Heart right ventricle (tissue), 16 donors: ENCODE results near the gene LEMD1. TPM values are rescaled to one million over a fixed set of nuclear protein-coding genes. Genes with fewer than 3 reads are reported as not detected.

ENCODE experiments used
- ATAC-seq, 8 donors: fragments of 200-7000 bp; cut with Tn5 transposase; one replicate each; pipeline ENCODE4 v1.9.1; 2020; ENCODE audit warnings: mild to moderate bottlenecking in 8 of 8, moderate library complexity in 8 of 8, moderate number of reproducible peaks in 1 of 8
- DNase-seq, 2 donors: peaks; one replicate each; pipeline ENCODE4 v3.0.0-alpha.2; 2020
- H3K27ac ChIP-seq, 10 donors: fragments of 200-600 bp; sonication (generic) in 2 of 10; one replicate each; pipeline versions ENCODE4 v1.5.0 to v1.8.0; 2020 to 2022; ENCODE audit warnings: mild to moderate bottlenecking in 3 of 10
- H3K27me3 ChIP-seq, 7 donors: fragments of 200-600 bp; one replicate each; pipeline ENCODE4 v1.8.0; 2021 to 2022; ENCODE audit warnings: mild to moderate bottlenecking in 2 of 7
- H3K36me3 ChIP-seq, 9 donors: fragments of 200-600 bp; sonication (generic) in 1 of 9; one replicate each; pipeline versions ENCODE4 v1.5.0 to v1.8.0; 2020 to 2022; ENCODE audit warnings: mild to moderate bottlenecking in 2 of 9
- H3K4me1 ChIP-seq, 9 donors: fragments of 200-600 bp; sonication (generic) in 1 of 9; one replicate each; pipeline versions ENCODE4 v1.5.0 to v1.8.0; 2020 to 2022; ENCODE audit warnings: mild to moderate bottlenecking in 4 of 9
- H3K4me3 ChIP-seq, 10 donors: fragments of 200-600 bp; sonication (generic) in 2 of 10; one replicate each; pipeline versions ENCODE4 v1.5.0 to v1.8.0; 2020 to 2022; ENCODE audit warnings: mild to moderate bottlenecking in 7 of 10, moderate library complexity in 2 of 10
- H3K9me3 ChIP-seq, 11 donors: fragments of 200-600 bp in 10 of 11; sonication (generic) in 2 of 11; one replicate each; pipeline versions ENCODE4 v1.5.0 to v1.8.0; 2013 to 2022; ENCODE audit warnings: mild to moderate bottlenecking in 2 of 11, control low read depth in 1 of 11, moderate library complexity in 1 of 11
- CTCF ChIP-seq, 9 donors: fragments of 200-600 bp; sonication (generic) in 2 of 9; IDR thresholded peaks; one replicate each; pipeline versions ENCODE4 v1.5.0 to v1.8.0; 2021 to 2022; ENCODE audit warnings: antibody characterized with exemption in 9 of 9, mild to moderate bottlenecking in 5 of 9, moderate library complexity in 1 of 9
- WGBS, 2 donors: extraction: QIAGEN DNeasy Blood & Tissue Kit; methylation state at CpG; one replicate each; pipeline ENCODE4 v1.1.7; 2013; ENCODE audit warnings: inconsistent platforms in 1 of 2; 5-methylcytosine and 5-hydroxymethylcytosine counted together
- intact Hi-C, 10 donors: fragments of 100-400 bp; cut with DNase I; formaldehyde crosslinking; loops; one replicate each; pipeline versions ENCODE4 v1.11.1 to v1.14.2; 2022
- microRNA-seq, 2 donors: library from miRNA; unstranded; fragments of <30 nt; microRNA quantifications; one replicate each; pipeline ENCODE4 v1.2.0, GENCODE V29; 2021
- polyA plus RNA-seq, 2 donors: library from polyadenylated mRNA; stranded (reverse); fragments of 200-250 nt; gene quantifications; one replicate each; pipeline ENCODE4 v1.2.3, GENCODE V29; 2013
- total RNA-seq, 10 donors: library from RNA; stranded (reverse); fragmentation: NEBNext Ultra II Directional in 3 of 10; extraction: Animal tissue kit (Norgen Biotek cat#: 25700) in 3 of 10; gene quantifications; one replicate each; pipeline versions ENCODE4 v1.2.1 to v1.2.4, GENCODE V29; 2021 to 2023
- donor health status: Arrhythmogenic right ventricular cardiomyopathy.
- donor health status: ischemic (EF 13 %, LVEDD 7.1; RV severe dilation, severe dysfunction).
- donor health status: healthy with polysubstance abuse.
- donor health status: DM: no; HTN: yes; CAD: no.
- donor health status: DM: no; HTN: no; CAD: no.
- donor health status: ischemic (EF 25% LVEDD 6.9; RV normal size, moderate dysfunction).
- donor health status: ischemic (EF 25% LVEDD 5.7; RV mildly dilated, moderate dysfunction).
- donor health status: healthy.
- donor health status: DM: yes; HTN: yes; CAD: no.
- donor health status: Ischemic cardiomyopathy.
- donor health status: ischemic (EF 35%, LVEDD 5.7; RV mildly dilated, moderate dysfunction).
- donor health status: nonischemic (EF 11% LVEDD 7.7; RV severe dilation, severe dysfunction).
- donor health status: DM: yes; HTN: yes; CAD: no.
- donor health status: PGD.
- donor health status: ischemic (EF 29% LVEDD 5.4; RV normal size, mild dysfunction).
- donor health status: nonischemic (EF 23%, LVEDD 6.1; RV moderate dilation, normal function).

LEMD1 gene
- total and polyA plus RNA-seq, 12 donors: not detected

- ATAC-seq (no peak), DNase-seq (no peak)
- Histone ChIP-seq H3K9me3 (no peaks in the 10 kb centered on the region), H3K4me1 (no peaks in the 10 kb centered on the region), H3K27ac (no peak overlapping the region), H3K36me3 (no peaks in the 10 kb centered on the region), H3K27me3 (peaks cover 2 to 16% (median 5%) of the 10 kb centered on the region in 7 donors), H3K4me3 (no peak overlapping the region)
- WGBS, 2 donors: 63 to 70% methylated on average over 7 of the region's 7 CpGs
- TF ChIP-seq CTCF (IDR thresholded peaks at IDR 0.05): no peak
- intact Hi-C loops: loop anchor here in 1 of 10 donors (10.0 kb wide), 1 partner anchor 203 kb away; no protein-coding TSS in a partner anchor
Measured at GRCh38 chr1:205338011-205338410, 83.8 kb downstream of the LEMD1 start.

- no peaks in the 10 kb centered on the region for H3K4me1 ChIP-seq
- WGBS, 2 donors: 71 to 77% methylated on average over 7 of the region's 7 CpGs
- no peaks in the 10 kb centered on the region for H3K36me3 ChIP-seq
- no peak for TF ChIP-seq CTCF (IDR thresholded peaks at IDR 0.05)
- no peak overlapping the region for H3K4me3 ChIP-seq
- peaks cover 0 to 11% (median 0%) of the 10 kb centered on the region in 7 donors for H3K27me3 ChIP-seq
- no peak for DNase-seq
- intact Hi-C loops: loop anchor here in 1 of 10 donors (10.0 kb wide), 1 partner anchor 203 kb away; no protein-coding TSS in a partner anchor
- H3K27ac ChIP-seq: no peak overlapping the region
- ATAC-seq: no peak
- no peaks in the 10 kb centered on the region for H3K9me3 ChIP-seq
Measured at GRCh38 chr1:205337481-205337880, 84.4 kb downstream of the LEMD1 start.

GRCh38 chr1:205335692-205336091 lies 86.2 kb downstream of the LEMD1 start:
- Histone ChIP-seq H3K9me3 (no peaks in the 10 kb centered on the region), H3K4me3 (no peak overlapping the region), H3K27me3 (peaks cover 0 to 4% (median 0%) of the 10 kb centered on the region in 7 donors), H3K27ac (no peak overlapping the region), H3K36me3 (no peaks in the 10 kb centered on the region), H3K4me1 (no peaks in the 10 kb centered on the region)
- 7% methylated on average over 4 of the region's 4 CpGs for WGBS, 2 donors
- ATAC-seq: peak; percentile 46 to 85 (median 77)
- DNase-seq: peak; percentile 69 to 70
- intact Hi-C loops: loop anchor here in 1 of 10 donors (10.0 kb wide), 1 partner anchor 201 kb away; no protein-coding TSS in a partner anchor
- peak; percentile 33 to 95 (median 84) for TF ChIP-seq CTCF (IDR thresholded peaks at IDR 0.05)

GRCh38 chr1:205332015-205332791 lies 89.7 kb downstream of the LEMD1 start:
- no peak for TF ChIP-seq CTCF (IDR thresholded peaks at IDR 0.05)
- ATAC-seq (no peak), DNase-seq (no peak)
- no peak overlapping the region for H3K27ac ChIP-seq
- no peaks in the 10 kb centered on the region for H3K36me3 ChIP-seq
- H3K4me3 ChIP-seq: no peak overlapping the region
- H3K9me3 ChIP-seq: no peaks in the 10 kb centered on the region
- WGBS, 2 donors: 87 to 91% methylated on average over 11 of the region's 11 CpGs
- peaks cover 0 to 4% (median 0%) of the 10 kb centered on the region in 9 donors for H3K4me1 ChIP-seq
- H3K27me3 ChIP-seq: peaks cover 0 to 10% (median 5%) of the 10 kb centered on the region in 7 donors
- intact Hi-C loops: loop anchor here in 1 of 10 donors (10.0 kb wide), 1 partner anchor 197 kb away; no protein-coding TSS in a partner anchor

Small RNAs within 50 kb of the gene (microRNA-seq; reads per million reads assigned to microRNA genes)
- gene MIR135B: 7.8 to 25.6 reads per million in 2 donors

Other genes with a start within 250 kb of the LEMD1 start
- 1 to 10 TPM; 5.7 to 9.5 (median 8.0) TPM for gene DSTYK, start 210.4 kb downstream of the LEMD1 start, total RNA-seq
- 1 to 10 TPM; 2.6 to 3.2 TPM for gene DSTYK, start 210.4 kb downstream of the LEMD1 start, polyA plus RNA-seq
- 1 to 10 TPM in 9 of 10 donors, under 1 TPM in 1; 0.62 to 2.6 (median 1.8) TPM for gene TMCC2, start 194.1 kb downstream of the LEMD1 start, total RNA-seq
- 1 to 10 TPM; 1.1 to 1.8 TPM for gene TMCC2, start 194.1 kb downstream of the LEMD1 start, polyA plus RNA-seq
- 1 to 10 TPM in 2 of 10 donors, under 1 TPM in 8; 0.25 to 3.1 (median 0.56) TPM for gene NUAK2, start 100.3 kb downstream of the LEMD1 start, total RNA-seq
- gene NUAK2, start 100.3 kb downstream of the LEMD1 start, polyA plus RNA-seq: under 1 TPM; 0.29 to 0.45 TPM
- under 1 TPM in 1 of 10 donors, not detected in 9; 0.16 TPM for gene KLHDC8A, start 65.1 kb downstream of the LEMD1 start, total RNA-seq
- under 1 TPM in 1 of 2 donors, not detected in 1; 0.15 TPM for gene KLHDC8A, start 65.1 kb downstream of the LEMD1 start, polyA plus RNA-seq
- under 1 TPM in 1 of 10 donors, not detected in 9; 0.15 TPM for gene BLACAT1, start 34.0 kb upstream of the LEMD1 start, total RNA-seq
- gene BLACAT1, start 34.0 kb upstream of the LEMD1 start, polyA plus RNA-seq: not detected
- gene CDK18, start 82.6 kb upstream of the LEMD1 start, total RNA-seq: 100 to 1,000 TPM; 122 to 199 (median 164) TPM
- gene CDK18, start 82.6 kb upstream of the LEMD1 start, polyA plus RNA-seq: 100 to 1,000 TPM in 1 of 2 donors, 10 to 100 TPM in 1; 41.4 to 156 TPM
- 10 to 100 TPM; 34.2 to 45.6 (median 40.2) TPM for gene ELK4, start 210.0 kb upstream of the LEMD1 start, total RNA-seq
- 1 to 10 TPM; 4.7 to 5.9 TPM for gene ELK4, start 210.0 kb upstream of the LEMD1 start, polyA plus RNA-seq